SK-N-SH (cell line): ENCODE data around the gene FNDC11. TPM values are rescaled to one million over a fixed set of nuclear protein-coding genes. Genes with fewer than 3 reads are reported as not detected.

Source experiments
- CTCF ChIA-PET: fragments of 300-600, 350-600 bp; formaldehyde crosslinking; extraction: SDS; loops from one replicate; lab custom pipeline; 2021; lab: Yijun Ruan, JAX
- POLR2A ChIA-PET: fragments of 350-600 bp; sonication (Branson Sonifier 250); formaldehyde crosslinking; extraction: SDS; loops from one replicate; lab custom pipeline; 2020; ENCODE audit warnings: antibody characterized with exemption, inconsistent platforms; lab: Yijun Ruan, JAX
- DNase-seq: peaks from one replicate; pipeline ENCODE4 v3.0.0; 2012
- H2AFZ ChIP-seq: fragments of 200-600 bp; sonication (generic); 2 replicates; pipeline ENCODE4 v1.8.1; 2016; ENCODE audit warnings: antibody characterized with exemption, mild to moderate bottlenecking, low read depth
- H3F3A ChIP-seq: fragments of 200-600 bp; sonication (generic); replicated peaks from 2 replicates; pipeline ENCODE3; 2016; ENCODE audit warnings: antibody characterized with exemption, mild to moderate bottlenecking; ENCODE audit not compliant: insufficient read depth
- H3K27ac ChIP-seq, 2 experiments: fragments of 200-500 bp in 1 of 2; fragments of 200-600 bp in 1 of 2; sonication (Bioruptor generic) in 1 of 2; sonication (generic), shearing (Covaris generic) in 1 of 2; 2 replicates each; pipeline versions ENCODE4 v1.5.1 to v1.6.1; 2014 to 2016; ENCODE audit warnings: low read depth in 2 of 2, inconsistent platforms in 1 of 2, low read length in 1 of 2, mild to moderate bottlenecking in 1 of 2, mixed read lengths in 1 of 2
- H3K27me3 ChIP-seq: fragments of 200-600 bp; sonication (generic), shearing (Covaris generic); 2 replicates; pipeline ENCODE4 v1.6.1; 2016; ENCODE audit warnings: mixed run types; ENCODE audit not compliant: insufficient read depth
- H3K36me3 ChIP-seq, 2 experiments: fragments of 200-500 bp in 1 of 2; fragments of 200-600 bp in 1 of 2; sonication (Bioruptor generic) in 1 of 2; sonication (generic) in 1 of 2; replicated peaks in 1 of 2; 2 replicates each; pipeline versions ENCODE3 to v1.5.1; 2014 to 2016; ENCODE audit warnings: low read length in 1 of 2, mild to moderate bottlenecking in 1 of 2; ENCODE audit not compliant: insufficient read depth in 2 of 2, control insufficient read depth in 1 of 2
- H3K4me1 ChIP-seq, 2 experiments: fragments of 200-500 bp in 1 of 2; fragments of 200-600 bp in 1 of 2; sonication (Bioruptor generic) in 1 of 2; sonication (generic), shearing (Covaris generic) in 1 of 2; 2 replicates each; pipeline versions ENCODE4 v1.5.1 to v1.6.1; 2014 to 2016; ENCODE audit warnings: low read depth in 1 of 2, low read length in 1 of 2, mixed run types in 1 of 2; ENCODE audit not compliant: insufficient read depth in 2 of 2, control insufficient read depth in 1 of 2
- H3K4me2 ChIP-seq: fragments of 200-600 bp; sonication (generic), shearing (Covaris generic); 2 replicates; pipeline ENCODE4 v1.6.1; 2017; ENCODE audit warnings: mixed run types
- H3K4me3 ChIP-seq, 2 experiments: fragments of 200-500 bp in 1 of 2; fragments of 200-600 bp in 1 of 2; sonication (Bioruptor generic) in 1 of 2; sonication (generic), shearing (Covaris generic) in 1 of 2; 2 replicates each; pipeline versions ENCODE4 v1.5.1 to v1.8.1; 2014 to 2016; ENCODE audit warnings: low read depth in 2 of 2, inconsistent platforms in 1 of 2, low read length in 1 of 2, mild to moderate bottlenecking in 1 of 2, mixed read lengths in 1 of 2, moderate library complexity in 1 of 2
- H3K79me2 ChIP-seq: fragments of 200-600 bp; sonication (generic); 2 replicates; pipeline ENCODE4 v1.8.1; 2017; ENCODE audit warnings: mild to moderate bottlenecking; ENCODE audit not compliant: insufficient read depth
- H3K9ac ChIP-seq: fragments of 200-600 bp; sonication (generic); 2 replicates; pipeline ENCODE4 v1.6.1; 2017; ENCODE audit warnings: mixed run types
- H3K9me2 ChIP-seq: fragments of 200-600 bp; sonication (generic); 2 replicates; pipeline ENCODE4 v1.6.1; 2017; ENCODE audit warnings: mixed run types
- H3K9me3 ChIP-seq: fragments of 200-600 bp; sonication (generic); 2 replicates; pipeline ENCODE4 v1.6.1; 2017; ENCODE audit warnings: mixed run types, mild to moderate bottlenecking, moderate library complexity
- H4K20me1 ChIP-seq: fragments of 200-600 bp; sonication (generic); 2 replicates; pipeline ENCODE4 v1.6.1; 2017; ENCODE audit warnings: mild to moderate bottlenecking, mixed run types; ENCODE audit not compliant: insufficient read depth
- CHD2 ChIP-seq: fragments of 150-350 bp; IDR thresholded peaks from 2 replicates; pipeline ENCODE4 v1.6.1; 2018; ENCODE audit warnings: low read length; ENCODE audit not compliant: partially characterized antibody
- ELF1 ChIP-seq: IDR thresholded peaks from 2 replicates; pipeline ENCODE4 v1.4.0; 2012
- EP300 ChIP-seq, 2 experiments: IDR thresholded peaks; 2 replicates each; pipeline versions ENCODE4 v1.4.0 to v1.6.1; 2012; ENCODE audit warnings: borderline replicate concordance in 1 of 2, low read depth in 1 of 2, low read length in 1 of 2
- FOSL2 ChIP-seq: IDR thresholded peaks from 2 replicates; pipeline ENCODE4 v1.4.0; 2012; ENCODE audit warnings: low read depth, mild to moderate bottlenecking, moderate library complexity, borderline replicate concordance
- FOXM1 ChIP-seq: IDR thresholded peaks from 2 replicates; pipeline ENCODE4 v1.4.0; 2012; ENCODE audit warnings: low read depth, mild to moderate bottlenecking
- MAX ChIP-seq: IDR thresholded peaks from 2 replicates; pipeline ENCODE4 v1.4.0; 2012; ENCODE audit warnings: low read depth
- MXI1 ChIP-seq: IDR thresholded peaks from 2 replicates; pipeline ENCODE4 v1.6.1; 2012; ENCODE audit warnings: mild to moderate bottlenecking, low read depth, low read length, improper control_type of control experiment
- NFIC ChIP-seq: IDR thresholded peaks from 2 replicates; pipeline ENCODE4 v1.4.0; 2012; ENCODE audit warnings: borderline replicate concordance
- RAD21 ChIP-seq: IDR thresholded peaks from 2 replicates; pipeline ENCODE4 v1.6.1; 2012; ENCODE audit warnings: mild to moderate bottlenecking, low read length
- RCOR1 ChIP-seq: fragments of 150-350 bp; IDR thresholded peaks from 2 replicates; pipeline ENCODE4 v1.6.1; 2017; ENCODE audit warnings: antibody characterized with exemption, low read length
- REST ChIP-seq: IDR thresholded peaks from 2 replicates; pipeline ENCODE4 v1.6.1; 2012; ENCODE audit warnings: mild to moderate bottlenecking, low read depth, low read length, moderate library complexity
- SIN3A ChIP-seq: IDR thresholded peaks from 2 replicates; pipeline ENCODE4 v1.6.1; 2012; ENCODE audit warnings: low read depth, mild to moderate bottlenecking, low read length, moderate library complexity, borderline replicate concordance
- TEAD4 ChIP-seq: IDR thresholded peaks from 2 replicates; pipeline ENCODE4 v1.4.0; 2012; ENCODE audit warnings: mild to moderate bottlenecking, borderline replicate concordance; ENCODE audit not compliant: insufficient read depth
- WGBS: methylation state at CpG from one replicate; pipeline ENCODE4 v1.1.6; 2017; ENCODE audit warnings: low lambda C conversion rate; 5-methylcytosine and 5-hydroxymethylcytosine counted together
- polyA plus RNA-seq, 3 experiments: library from polyadenylated mRNA; depleted of rRNA; stranded (reverse); fragments of >200 nt; gene quantifications; 2 replicates each; pipeline ENCODE4 v1.2.3, GENCODE V29; 2012
- TF ChIP-seq, protein P1 (sequence below): fragments of 200-600 bp; sonication (generic); IDR thresholded peaks from 2 replicates; pipeline ENCODE4 v1.6.1; 2017; ENCODE audit warnings: antibody characterized with exemption, mild to moderate bottlenecking, moderate library complexity
- TF ChIP-seq, protein P2 (sequence below): fragments of 150-350 bp; IDR thresholded peaks from 2 replicates; pipeline ENCODE4 v1.6.1; 2017; ENCODE audit warnings: antibody characterized with exemption, low read length, low read depth, borderline replicate concordance

The FNDC11 gene
- polyA plus RNA-seq, 1 of the 3 experiments (the other 2 are of a cell fraction): 5.5 TPM

GRCh38 chr20:63520934-63521601 lies 32.9 kb upstream of the FNDC11 start:
- peaks cover 26% of the 10 kb centered on the region for H3F3A ChIP-seq
- H4K20me1 ChIP-seq: peaks cover 38% of the 10 kb centered on the region
- WGBS: 2% methylated on average over 9 of the region's 68 CpGs
- CTCF ChIA-PET: interaction anchor here (0.6 to 8.7 kb wide), 21 partner anchors 9 to 753 kb away, joined by 3 to 82 read pairs (median 4); partner anchors contain the start of gene PTK6
- peak overlapping the region; percentile 97 for H3K9ac ChIP-seq
- POLR2A ChIA-PET: interaction anchor here (0.6 to 3.0 kb wide), 18 partner anchors 9 to 646 kb away, joined by 3 to 31 read pairs (median 4); partner anchors contain the start of gene GMEB2
- H2AFZ ChIP-seq: no peak overlapping the region
- H3K27ac ChIP-seq: peak overlapping the region; percentile 66 to 79
- H3K27me3 ChIP-seq: no peaks in the 10 kb centered on the region
- H3K9me2 ChIP-seq: no peaks in the 10 kb centered on the region
- peak overlapping the region; percentile 84 to 85 for H3K4me3 ChIP-seq
- peak; percentile 91 for DNase-seq
- TF ChIP-seq, protein P1, sequence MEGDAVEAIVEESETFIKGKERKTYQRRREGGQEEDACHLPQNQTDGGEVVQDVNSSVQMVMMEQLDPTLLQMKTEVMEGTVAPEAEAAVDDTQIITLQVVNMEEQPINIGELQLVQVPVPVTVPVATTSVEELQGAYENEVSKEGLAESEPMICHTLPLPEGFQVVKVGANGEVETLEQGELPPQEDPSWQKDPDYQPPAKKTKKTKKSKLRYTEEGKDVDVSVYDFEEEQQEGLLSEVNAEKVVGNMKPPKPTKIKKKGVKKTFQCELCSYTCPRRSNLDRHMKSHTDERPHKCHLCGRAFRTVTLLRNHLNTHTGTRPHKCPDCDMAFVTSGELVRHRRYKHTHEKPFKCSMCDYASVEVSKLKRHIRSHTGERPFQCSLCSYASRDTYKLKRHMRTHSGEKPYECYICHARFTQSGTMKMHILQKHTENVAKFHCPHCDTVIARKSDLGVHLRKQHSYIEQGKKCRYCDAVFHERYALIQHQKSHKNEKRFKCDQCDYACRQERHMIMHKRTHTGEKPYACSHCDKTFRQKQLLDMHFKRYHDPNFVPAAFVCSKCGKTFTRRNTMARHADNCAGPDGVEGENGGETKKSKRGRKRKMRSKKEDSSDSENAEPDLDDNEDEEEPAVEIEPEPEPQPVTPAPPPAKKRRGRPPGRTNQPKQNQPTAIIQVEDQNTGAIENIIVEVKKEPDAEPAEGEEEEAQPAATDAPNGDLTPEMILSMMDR: 0 out of 2 replicates have a peak, but pooled peaks have one; percentile 3
- TF ChIP-seq EP300 (IDR thresholded peaks at IDR 0.05; ENCODE audit: borderline replicate concordance in 1 of 2, low read depth in 1 of 2, low read length in 1 of 2) (no peak), SIN3A (peak; percentile 16; the same call in 1 of the 2 replicates), MAX (0 out of 2 replicates have a peak, but pooled peaks have one; percentile 27), TEAD4 (no peak), RAD21 (peak; percentile 24; the same call in 1 of the 2 replicates), FOSL2 (no peak), MXI1 (peak; percentile 64; the same call in 1 of the 2 replicates)
- peaks cover 22% of the 10 kb centered on the region for H3K79me2 ChIP-seq
- H3K4me1 ChIP-seq: peaks cover 4 to 26% of the 10 kb centered on the region in 2 experiments; a peak in 3 of 4 replicates
- H3K36me3 ChIP-seq: peaks cover 13 to 19% of the 10 kb centered on the region in 2 experiments
- H3K9me3 ChIP-seq: no peaks in the 10 kb centered on the region
- H3K4me2 ChIP-seq: peak overlapping the region; percentile 99

DNA sequence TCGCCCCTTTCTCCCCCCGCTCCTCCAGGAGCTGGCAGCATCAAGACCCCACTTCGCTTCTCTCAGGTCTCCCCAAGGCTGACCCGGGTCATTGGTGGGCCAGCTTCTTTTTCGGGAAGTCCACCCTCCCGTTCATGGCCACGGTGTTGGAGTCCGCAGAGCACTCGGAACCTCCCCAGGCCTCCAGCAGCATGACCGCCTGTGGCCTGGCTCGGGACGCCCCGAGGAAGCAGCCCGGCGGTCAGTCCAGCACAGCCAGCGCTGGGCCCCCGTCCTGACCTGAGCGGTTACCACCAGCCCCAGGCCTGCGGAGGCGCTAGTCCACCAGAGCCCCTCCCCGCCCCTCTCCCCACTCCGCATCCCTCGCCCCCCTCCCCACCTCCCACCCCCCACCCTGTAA lies 32.4 kb upstream of the FNDC11 start:
- H3K4me3 ChIP-seq: peak overlapping the region; percentile 84 to 85
- H3K9me2 ChIP-seq: no peaks in the 10 kb centered on the region
- H3F3A ChIP-seq: peaks cover 32% of the 10 kb centered on the region
- ChIA-PET CTCF (interaction anchor here (0.6 to 8.7 kb wide), 19 partner anchors 8 to 753 kb away, joined by 3 to 82 read pairs (median 4); partner anchors contain the start of gene PTK6), POLR2A (interaction anchor here (0.6 to 3.0 kb wide), 17 partner anchors 8 to 647 kb away, joined by 3 to 31 read pairs (median 4); no protein-coding TSS in a partner anchor)
- DNase-seq: peak; percentile 76
- no peaks in the 10 kb centered on the region for H3K27me3 ChIP-seq
- H3K4me1 ChIP-seq: peaks cover 4 to 26% of the 10 kb centered on the region in 2 experiments; a peak in 3 of 4 replicates
- 24% methylated on average over 10 of the region's 23 CpGs for WGBS
- TF ChIP-seq RAD21 (no peak), REST (no peak), FOXM1 (no peak), RCOR1 (no peak), CHD2 (no peak), ELF1 (no peak), NFIC (no peak), TEAD4 (no peak)
- TF ChIP-seq, protein P2, sequence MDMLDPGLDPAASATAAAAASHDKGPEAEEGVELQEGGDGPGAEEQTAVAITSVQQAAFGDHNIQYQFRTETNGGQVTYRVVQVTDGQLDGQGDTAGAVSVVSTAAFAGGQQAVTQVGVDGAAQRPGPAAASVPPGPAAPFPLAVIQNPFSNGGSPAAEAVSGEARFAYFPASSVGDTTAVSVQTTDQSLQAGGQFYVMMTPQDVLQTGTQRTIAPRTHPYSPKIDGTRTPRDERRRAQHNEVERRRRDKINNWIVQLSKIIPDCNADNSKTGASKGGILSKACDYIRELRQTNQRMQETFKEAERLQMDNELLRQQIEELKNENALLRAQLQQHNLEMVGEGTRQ: no peak
- H3K36me3 ChIP-seq: peaks cover 13 to 19% of the 10 kb centered on the region in 2 experiments
- H3K27ac ChIP-seq: peak overlapping the region; percentile 66 to 79; a peak in 2 of 4 replicates
- peaks cover 38% of the 10 kb centered on the region for H4K20me1 ChIP-seq
- H3K79me2 ChIP-seq: peaks cover 22% of the 10 kb centered on the region
- peak overlapping the region; percentile 99 for H3K4me2 ChIP-seq
- no peaks in the 10 kb centered on the region for H3K9me3 ChIP-seq
- H2AFZ ChIP-seq: no peak overlapping the region
- peak overlapping the region; percentile 97 for H3K9ac ChIP-seq
